Frontal cortex (tissue), 4 donors: Measurements from ENCODE around the gene STIL. TPM values are rescaled to one million over a fixed set of nuclear protein-coding genes. Genes with fewer than 3 reads are reported as not detected.
A peak's percentile ranks its signal among the peaks of the same experiment; 100 is the strongest.
"Not testable (repeated sequence)": the region's sequence is repeated elsewhere in the genome, so short reads cannot be mapped to it uniquely, and the experiment has no call there.

Source experiments
- DNase-seq, 2 donors: peaks; one replicate each; pipeline ENCODE4 v3.0.0; 2012; ENCODE audit warnings: low spot score in 2 of 2
- FAIRE-seq: peaks from 2 replicates; lab custom pipeline; 2012; peaks lifted over from hg19 to GRCh38; lab: Jason Lieb, UNC
- total RNA-seq: library from RNA; depleted of rRNA; stranded (reverse); fragments of >200 nt; gene quantifications from one replicate; pipeline ENCODE4 v1.2.3, GENCODE V29; 2014
- donor health status: control.
- donor health status: control.
- donor health status: control.

Gene STIL
- total RNA-seq, 1 donor from 2014 or later = 7.7 TPM

DNA sequence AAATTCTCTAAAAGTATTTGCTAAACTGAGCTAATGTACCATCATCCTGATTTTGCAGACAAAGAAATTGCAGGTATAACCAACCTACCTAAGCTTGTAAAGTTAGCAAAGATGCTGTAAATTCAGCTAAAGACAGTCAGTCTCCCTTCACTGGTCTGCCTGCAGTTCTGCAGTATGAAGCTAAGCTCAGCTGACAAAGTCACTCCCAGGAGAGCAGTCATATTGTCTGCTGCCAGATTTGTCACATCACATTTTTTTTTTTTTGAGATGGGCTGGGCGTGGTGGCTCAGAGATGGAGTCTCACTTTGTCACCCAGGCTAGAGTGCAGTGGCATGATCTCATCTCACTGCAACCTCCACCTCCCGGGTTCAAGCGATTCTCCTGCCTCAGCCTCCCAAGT, 10.7 kb upstream of the STIL start:
- FAIRE-seq (no peak), DNase-seq (no peak)

DNA sequence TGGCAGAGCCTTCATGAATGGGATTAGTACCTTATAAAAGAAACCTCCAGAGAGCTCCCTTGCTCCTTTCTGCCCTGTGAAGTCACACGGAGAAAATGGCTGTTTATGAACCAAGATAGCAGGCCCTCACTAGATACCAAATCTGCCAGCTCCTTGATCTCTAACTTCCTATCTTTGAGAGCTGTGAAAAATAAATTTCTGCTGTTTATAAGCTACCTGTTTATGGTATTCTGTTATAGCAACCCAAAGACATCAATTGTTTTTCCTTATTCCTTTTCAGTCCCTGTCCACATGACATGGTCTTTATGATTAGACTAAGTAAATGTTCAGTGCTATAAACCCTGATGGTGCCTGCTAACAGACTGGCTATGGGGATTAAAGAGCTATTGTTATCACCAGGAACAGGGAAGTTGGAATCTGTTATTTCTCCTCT, 9.7 kb upstream of the STIL start:
- no peak for DNase-seq
- no peak for FAIRE-seq

DNA sequence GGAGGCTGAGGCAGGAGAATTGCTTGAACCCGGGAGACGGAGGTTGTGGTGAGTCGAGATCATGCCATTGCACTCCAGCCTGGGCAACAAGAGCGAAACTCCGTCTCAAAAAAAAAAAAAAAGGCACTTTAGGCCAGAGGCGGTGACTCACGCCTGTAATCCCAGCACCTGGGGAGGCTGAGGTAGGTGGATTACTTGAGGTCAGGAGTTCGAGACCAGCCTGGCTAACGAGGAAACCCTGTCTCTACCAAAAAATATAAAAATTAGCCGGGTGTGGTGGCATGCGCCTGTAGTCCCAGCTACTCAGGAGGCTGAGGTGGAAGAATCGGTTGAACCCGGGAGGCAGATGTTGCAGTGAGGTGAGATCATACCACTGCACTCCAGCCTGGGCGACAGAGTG, 6.0 kb upstream of the STIL start:
- FAIRE-seq, DNase-seq: not testable (repeated sequence)

DNA sequence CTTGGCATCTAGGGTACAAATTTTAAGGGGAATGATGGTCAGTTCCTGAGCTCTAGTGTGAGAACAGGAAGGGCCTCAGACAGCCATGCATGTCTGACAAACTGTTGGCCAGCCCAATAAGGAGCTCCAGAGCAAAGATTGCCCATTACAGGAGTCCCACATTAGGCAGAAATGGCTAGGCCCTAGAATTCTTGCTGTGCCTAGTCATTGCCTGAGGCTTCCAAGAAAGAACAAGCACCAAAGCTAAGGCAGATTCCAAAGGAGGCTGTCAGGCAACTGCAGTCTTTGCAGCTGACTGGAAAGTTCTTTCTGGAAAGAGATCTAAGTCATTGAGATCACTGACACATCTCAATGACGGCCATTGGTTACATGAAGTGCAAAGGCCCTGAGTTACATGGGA, 3.9 kb upstream of the STIL start:
- DNase-seq (no peak), FAIRE-seq (no peak)

DNA sequence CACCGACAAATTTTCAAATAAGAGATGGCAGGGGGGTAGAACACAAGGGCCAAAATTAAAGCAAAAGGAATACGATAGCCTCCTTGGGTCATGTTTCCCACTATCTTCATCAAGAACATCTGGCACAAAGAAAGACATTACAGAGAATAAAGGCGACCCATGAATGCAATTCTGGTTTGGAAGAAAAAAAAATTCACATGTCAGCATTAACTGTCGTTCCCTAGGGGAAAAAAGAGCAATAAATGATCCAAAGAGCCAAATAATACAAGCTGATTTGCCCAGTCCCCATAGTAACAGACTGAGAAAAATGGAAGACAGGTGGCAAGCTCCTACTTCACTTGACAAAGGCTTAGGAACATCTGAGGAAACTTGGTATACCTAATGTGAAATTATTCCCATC, 4.5 kb downstream of the STIL start:
- no peak for FAIRE-seq
- DNase-seq = no peak

DNA sequence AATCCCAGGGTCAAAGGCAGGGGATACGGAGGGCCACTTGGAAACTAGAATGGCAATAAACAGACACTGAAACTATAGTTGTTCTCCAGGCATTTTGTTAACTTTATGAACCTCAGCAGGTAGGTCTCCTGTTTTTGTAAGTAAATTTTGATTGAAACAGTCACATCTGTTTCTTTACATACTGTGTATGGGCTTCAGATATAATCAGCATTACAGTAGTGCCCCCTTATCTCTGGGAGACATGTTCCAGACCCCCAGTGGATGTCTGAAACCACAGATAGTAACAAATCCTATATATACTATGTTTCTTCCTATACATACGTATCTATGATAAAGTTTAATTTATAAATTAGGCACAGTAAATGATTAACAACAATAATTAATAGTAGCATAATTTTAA, 11.5 kb downstream of the STIL start:
- DNase-seq (no peak), FAIRE-seq (no peak)

DNA sequence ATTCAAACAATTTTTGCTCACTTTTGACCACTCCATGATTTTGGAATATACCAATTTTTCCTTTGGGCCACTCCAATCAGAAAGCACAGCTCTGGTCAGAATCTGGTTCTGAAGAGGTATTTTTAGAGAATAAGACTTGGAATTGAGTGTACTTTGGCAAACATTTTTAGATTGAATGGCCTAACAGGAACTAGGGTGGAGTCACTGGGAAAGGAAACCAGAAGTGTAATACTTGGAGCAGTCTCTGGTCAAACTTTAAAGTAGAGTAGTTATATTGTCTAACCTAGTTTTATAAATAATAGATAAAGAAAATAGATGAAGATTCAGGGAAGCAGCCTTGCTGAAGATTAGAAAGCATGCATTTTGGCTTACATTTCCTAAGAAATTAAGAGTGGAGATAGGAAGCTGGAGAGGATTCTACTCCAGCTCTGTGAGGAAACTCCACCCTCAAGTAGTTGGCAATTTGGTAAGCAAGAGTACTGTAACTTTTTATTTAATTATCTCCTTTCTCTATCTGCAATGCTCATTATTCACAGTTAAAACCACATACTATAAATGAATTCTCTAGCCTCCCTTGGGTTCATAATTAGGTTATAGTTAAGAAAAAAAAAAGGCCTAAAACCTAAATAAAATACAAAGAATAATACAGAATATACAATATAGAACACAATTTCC, 15.8 kb downstream of the STIL start:
- DNase-seq (no peak), FAIRE-seq (no peak)

DNA sequence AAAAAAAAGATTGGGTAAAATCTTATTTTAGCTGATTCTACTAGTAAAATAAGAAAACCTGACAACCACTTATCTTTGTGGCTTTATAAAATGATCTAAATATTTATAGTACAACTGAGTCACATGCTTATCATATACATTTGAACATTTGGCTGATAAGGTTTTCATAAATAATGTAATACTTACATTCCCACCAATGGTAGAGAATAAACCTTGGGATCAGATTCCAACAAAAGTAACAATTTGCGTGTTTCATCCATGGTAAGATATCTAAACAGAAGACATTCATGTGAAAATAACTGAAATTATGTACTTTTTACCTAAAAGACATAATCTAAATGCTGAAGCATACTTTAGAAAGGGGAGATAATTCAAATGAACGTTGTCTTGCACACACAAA, 18.4 kb downstream of the STIL start:
- DNase-seq = no peak
- FAIRE-seq = no peak

DNA sequence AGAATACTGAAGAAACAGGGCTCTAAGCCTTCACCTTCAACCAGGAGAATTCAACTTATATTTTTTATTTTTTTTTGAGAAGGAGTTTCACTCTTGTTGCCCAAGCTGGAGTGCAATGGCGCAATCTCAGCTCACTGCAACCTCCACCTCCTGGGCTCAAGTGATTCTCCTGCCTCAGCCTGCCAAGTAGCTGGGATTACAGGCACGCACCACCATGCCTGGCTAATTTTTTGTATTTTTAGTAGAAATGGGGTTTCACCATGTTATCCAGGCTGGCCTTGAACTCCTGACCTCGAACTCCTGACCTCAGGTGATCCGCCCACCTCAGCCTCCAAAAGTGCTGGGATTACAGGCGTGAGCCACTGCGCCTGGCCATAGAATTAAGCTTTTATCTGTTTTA, 19.1 kb downstream of the STIL start:
- not testable (repeated sequence) for DNase-seq, FAIRE-seq

DNA sequence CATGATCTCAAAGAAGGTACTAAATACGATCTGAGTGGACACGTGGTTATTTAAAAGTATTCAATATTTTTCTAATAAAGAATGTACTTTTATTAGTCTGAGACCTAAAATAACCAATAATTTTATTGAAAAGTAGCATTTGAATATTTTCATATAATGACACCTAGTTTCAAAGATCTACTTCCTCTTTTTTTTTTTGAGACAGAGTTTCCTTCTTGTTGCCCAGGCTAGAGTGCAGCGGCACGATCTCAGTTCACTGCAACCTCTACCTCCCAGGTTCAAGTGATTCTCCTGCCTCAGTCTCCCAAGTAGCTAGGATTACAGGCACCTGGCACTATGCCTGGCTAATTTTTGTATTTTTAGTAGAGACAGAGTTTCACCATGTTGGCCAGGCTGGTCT, 25.8 kb downstream of the STIL start:
- not testable (repeated sequence) for FAIRE-seq, DNase-seq

DNA sequence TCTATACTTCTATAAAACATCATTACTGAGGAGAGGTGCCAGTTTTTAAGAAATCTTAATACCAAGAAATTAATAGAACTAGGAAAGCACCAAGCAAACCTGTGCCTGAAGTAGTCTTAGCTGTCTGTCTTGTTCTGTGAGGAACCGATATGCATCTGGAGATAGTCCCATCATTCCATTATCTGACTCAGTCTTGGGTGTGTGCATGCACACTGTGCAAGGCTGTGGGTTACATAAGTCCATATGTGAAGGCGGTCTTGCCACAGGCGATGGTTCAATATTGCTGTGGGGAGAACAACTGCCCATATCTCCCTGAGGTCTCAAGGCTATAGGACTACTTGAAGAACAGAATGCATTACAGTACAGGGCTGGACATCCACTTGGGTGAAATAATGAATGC, 33.8 kb downstream of the STIL start:
- no peak for DNase-seq
- no peak for FAIRE-seq

DNA sequence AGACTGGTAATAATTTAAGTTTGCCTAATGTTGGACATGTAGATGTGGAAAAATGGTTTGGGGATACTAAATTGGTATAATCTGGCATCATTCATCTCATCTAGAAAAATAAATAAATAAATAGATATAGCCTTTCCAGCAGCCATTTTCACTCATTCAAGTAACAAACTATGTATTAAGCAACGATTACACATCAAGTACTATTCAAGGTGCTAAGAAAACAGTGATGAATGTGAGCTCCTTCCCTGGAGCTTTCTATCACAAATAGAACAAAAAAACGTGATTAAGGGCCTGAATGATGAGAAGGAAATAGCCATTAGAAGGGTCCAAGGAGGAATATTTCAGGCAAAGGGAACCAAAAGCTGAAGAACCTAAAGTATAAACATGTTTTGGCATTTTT, 37.1 kb downstream of the STIL start:
- FAIRE-seq = no peak
- no peak for DNase-seq

DNA sequence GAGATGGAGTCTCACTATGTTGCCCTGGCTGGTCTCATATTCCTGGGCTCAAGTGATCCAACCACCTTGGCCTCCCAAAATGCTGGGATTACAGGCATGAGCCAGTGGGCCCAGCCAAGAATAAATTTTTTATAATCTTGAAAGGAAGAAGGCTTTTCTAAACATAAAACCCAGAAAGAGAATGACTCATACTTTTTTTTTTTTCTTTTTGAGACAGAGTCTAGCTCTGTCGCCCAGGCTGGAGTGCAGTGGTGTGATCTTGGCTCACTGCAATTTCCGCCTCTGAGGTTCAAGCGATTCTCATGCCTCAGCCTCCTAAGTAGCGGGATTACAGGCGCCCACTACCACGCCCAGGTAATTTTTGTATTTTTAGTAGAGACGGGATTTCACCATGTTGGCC, 38.1 kb downstream of the STIL start:
- DNase-seq, FAIRE-seq: not testable (repeated sequence)

DNA sequence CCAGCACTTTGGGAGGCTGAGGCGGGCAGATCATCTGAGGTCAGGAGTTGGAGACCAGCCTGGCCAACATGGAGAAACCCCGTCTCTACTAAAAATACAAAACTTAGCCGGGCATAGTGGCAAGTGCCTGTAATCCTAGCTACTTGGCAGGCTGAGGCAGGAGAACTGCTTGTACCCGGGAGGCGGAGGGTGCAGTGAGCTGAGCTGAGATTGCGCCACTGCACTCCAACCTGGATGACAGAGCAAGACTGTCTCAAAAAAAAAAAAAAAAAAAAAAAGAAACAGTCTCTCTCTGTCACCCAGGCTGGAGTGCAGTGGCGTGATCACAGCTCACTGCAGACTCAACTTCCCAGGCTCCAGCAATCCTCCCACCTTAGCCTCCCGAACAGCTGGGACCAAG, 48.4 kb downstream of the STIL start:
- not testable (repeated sequence) for FAIRE-seq

DNA sequence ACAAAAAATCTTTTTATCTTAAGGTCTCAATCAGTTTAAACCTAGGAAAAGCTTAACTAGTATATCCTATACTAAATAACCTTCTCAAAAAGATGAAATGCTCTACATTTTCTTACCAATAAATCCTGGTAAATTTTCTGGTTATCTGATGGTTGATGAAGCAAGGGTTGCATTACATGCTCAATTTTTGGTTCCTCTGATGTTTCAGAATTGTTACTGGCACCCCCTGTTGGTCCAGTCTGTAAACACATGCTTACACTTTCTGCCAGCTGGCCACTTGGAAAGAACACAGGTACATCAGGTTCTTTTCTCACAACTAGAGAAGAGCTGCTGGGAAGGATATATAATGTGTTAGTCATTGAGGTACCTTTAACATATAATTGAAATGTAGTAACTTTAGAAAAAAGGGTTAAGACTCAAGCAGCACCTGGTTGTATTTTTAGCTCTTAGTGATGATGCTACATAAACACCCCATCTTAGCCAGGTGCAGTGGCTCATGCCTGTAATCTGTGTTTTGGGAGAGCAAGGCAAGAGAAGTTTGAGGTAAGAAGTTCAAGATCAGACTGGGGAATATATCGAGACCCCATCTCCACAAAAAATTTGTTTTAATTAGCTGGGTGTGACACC, 51.0 kb downstream of the STIL start:
- peak in 1 of 2 donors; percentile 30 for DNase-seq
- no peak for FAIRE-seq

More for the DNA sequence above, 48.4 kb downstream of the STIL start:
- DNase-seq = not testable (repeated sequence)

DNA sequence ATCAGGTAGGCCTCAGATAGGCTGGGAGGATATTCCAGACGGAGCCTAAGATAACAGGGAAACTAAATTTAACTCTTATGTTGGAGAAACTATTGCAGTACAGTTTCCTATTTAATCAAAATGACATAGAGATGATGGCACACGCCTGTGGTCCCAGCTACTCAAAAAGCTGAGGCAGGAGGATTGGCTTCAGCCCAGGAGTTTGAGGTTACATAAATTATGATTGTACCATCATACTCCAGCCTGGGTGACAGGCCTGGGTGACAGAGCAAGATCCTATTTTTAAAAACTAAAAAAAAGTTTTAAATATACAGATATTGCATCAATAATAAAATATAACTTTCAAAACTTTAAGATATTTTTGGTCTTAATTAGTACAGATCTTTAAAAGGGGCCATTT, 56.7 kb downstream of the STIL start:
- DNase-seq (no peak), FAIRE-seq (no peak)

DNA sequence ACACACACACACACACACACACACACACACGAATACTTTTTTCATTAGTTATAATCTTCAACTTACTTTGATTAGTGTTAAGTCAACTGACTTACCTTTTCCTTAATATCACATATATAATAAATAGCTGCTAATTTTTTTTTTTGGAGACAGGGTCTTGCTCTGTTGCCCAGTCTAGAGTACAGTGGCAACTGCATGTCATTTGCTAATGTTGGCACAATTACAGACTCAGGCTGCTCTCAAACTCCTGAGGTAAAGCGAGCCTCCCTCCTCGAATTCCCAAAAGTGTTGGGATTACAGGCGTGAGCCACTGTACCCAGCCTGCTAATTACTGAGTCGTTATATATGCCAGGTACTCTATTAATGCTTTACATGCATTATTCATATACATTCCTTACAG, 61.2 kb downstream of the STIL start:
- FAIRE-seq = no peak
- no peak for DNase-seq

DNA sequence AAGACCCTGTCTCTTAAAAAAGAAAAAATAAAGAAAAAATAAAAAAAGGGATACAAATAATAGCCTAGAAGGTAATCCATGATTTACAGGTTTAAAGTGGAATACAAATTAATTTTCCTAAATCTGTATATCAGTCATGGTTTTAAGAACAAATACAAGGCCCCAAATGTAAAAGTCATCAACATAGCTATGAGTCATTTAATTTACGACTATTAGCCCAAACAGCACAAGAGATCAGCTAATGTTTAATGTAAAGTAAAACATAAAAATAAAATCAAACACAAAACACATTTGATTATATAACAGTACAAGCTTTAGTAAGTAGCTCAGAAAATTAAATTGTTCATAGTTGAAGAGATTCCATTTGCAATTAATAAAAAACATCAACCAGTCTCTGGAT, 61.6 kb downstream of the STIL start:
- FAIRE-seq (no peak), DNase-seq (no peak)

DNA sequence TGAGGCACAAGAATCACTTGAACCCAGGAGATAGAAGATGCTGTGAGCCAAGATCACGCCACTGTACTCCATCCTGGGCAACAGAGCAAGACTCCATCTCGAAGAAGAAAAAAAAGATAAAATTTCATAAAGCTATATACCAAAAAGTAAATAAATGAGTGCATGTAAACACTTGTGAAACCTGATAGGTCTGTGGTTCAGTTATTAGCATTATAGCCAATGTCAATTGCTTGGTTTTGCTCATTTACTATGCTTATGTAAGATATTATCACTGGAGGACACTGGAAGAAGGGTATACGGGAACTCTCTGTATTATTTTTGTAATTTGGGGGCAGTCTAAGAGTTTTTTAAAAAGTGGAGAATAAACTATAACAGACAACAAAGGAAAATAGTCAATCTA, 64.2 kb downstream of the STIL start:
- FAIRE-seq (no peak), DNase-seq (no peak)

DNA sequence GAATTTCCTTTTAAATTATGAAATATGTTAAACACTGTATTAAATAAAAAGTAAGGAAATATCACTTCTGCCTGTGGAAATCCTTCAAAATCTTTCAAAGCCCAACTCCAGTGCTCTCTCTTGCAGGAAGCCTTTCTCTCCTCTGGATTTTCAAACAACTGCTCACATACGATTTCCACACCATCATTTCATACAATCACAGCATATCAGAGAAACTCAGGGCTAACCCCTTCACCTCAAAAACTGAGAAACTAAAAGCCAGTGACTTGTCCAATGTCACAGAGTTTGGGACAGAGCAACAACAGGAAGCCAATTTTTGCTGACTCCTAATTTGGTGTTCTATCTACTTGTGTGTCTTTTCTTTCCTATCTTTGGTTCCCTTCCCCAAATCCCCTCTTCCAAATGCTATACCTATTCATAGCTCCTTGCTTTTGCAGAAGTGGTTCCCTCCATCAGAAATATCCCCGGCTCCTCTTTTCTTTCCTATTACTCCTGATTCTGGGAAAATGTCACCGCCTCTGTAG, 69.5 kb downstream of the STIL start:
- FAIRE-seq = no peak
- no peak for DNase-seq

DNA sequence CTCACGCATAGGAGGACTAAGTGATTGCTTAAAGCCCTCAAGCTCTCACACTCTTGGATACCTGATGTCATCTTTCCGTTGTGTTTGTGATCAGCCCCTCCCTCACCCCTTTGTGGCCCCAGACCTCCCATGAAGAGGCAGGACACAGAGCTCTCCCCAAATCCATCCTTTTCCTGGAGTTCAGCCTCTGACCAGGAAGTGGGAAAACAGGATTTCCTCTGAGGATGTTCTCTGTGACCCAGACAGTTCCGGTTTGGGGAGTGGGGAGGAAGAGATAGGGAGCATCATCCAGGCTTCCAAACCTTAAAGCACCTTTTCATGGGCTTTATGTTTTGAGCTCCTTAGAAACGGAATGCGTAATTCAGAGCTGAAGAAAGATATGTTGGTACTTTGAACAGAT, 70.0 kb downstream of the STIL start:
- DNase-seq (no peak), FAIRE-seq (no peak)
